ENCODE data around the gene GREB1.

Gene GREB1

GRCh38 chr2:11566383-11566782, 32.5 kb downstream of the GREB1 start:
- H3K4me3 ChIP-seq (ENCODE audit: low read depth, low read length): no peak overlapping the region
- TF ChIP-seq CTCF (IDR thresholded peaks at IDR 0.05; ENCODE audit: control insufficient read depth, extremely low read depth, insufficient read depth): no peak
- DNase-seq (ENCODE audit: low read depth): no peak

GRCh38 chr2:11567631-11568031, 33.8 kb downstream of the GREB1 start:
- DNase-seq (ENCODE audit: low read depth): no peak
- H3K4me3 ChIP-seq (ENCODE audit: low read depth, low read length): no peak overlapping the region
- no peak for TF ChIP-seq CTCF (IDR thresholded peaks at IDR 0.05; ENCODE audit: control insufficient read depth, extremely low read depth, insufficient read depth)

GRCh38 chr2:11568436-11568835, 34.6 kb downstream of the GREB1 start:
- H3K4me3 ChIP-seq (ENCODE audit: low read depth, low read length): no peak overlapping the region
- DNase-seq (ENCODE audit: low read depth): no peak
- no peak for TF ChIP-seq CTCF (IDR thresholded peaks at IDR 0.05; ENCODE audit: control insufficient read depth, extremely low read depth, insufficient read depth)

- TF ChIP-seq CTCF (IDR thresholded peaks at IDR 0.05; ENCODE audit: control insufficient read depth, extremely low read depth, insufficient read depth): no peak
- DNase-seq (ENCODE audit: low read depth): no peak
- H3K4me3 ChIP-seq (ENCODE audit: low read depth, low read length): no peak overlapping the region
Observed at GRCh38 chr2:11569636-11570035, 35.8 kb downstream of the GREB1 start.

GRCh38 chr2:11571170-11571569, 37.3 kb downstream of the GREB1 start:
- no peak for TF ChIP-seq CTCF (IDR thresholded peaks at IDR 0.05; ENCODE audit: control insufficient read depth, extremely low read depth, insufficient read depth)
- peak; percentile 71 for DNase-seq (ENCODE audit: low read depth)
- no peak overlapping the region for H3K4me3 ChIP-seq (ENCODE audit: low read depth, low read length)

GRCh38 chr2:11572996-11573395, 39.2 kb downstream of the GREB1 start:
- no peak for TF ChIP-seq CTCF (IDR thresholded peaks at IDR 0.05; ENCODE audit: control insufficient read depth, extremely low read depth, insufficient read depth)
- H3K4me3 ChIP-seq (ENCODE audit: low read depth, low read length): no peak overlapping the region
- no peak for DNase-seq (ENCODE audit: low read depth)

GRCh38 chr2:11573418-11574175, 39.8 kb downstream of the GREB1 start:
- DNase-seq (ENCODE audit: low read depth): no peak
- no peak for TF ChIP-seq CTCF (IDR thresholded peaks at IDR 0.05; ENCODE audit: control insufficient read depth, extremely low read depth, insufficient read depth)
- no peak overlapping the region for H3K4me3 ChIP-seq (ENCODE audit: low read depth, low read length)

Measured in LNCaP clone FGC (cell line).